GM23338 (cell line): ENCODE measurements around the gene ZFHX3.

Experiments used
- CREB1 ChIP-seq: fragments of 250-450 bp; sonication (Bioruptor Pico); IDR thresholded peaks from 2 replicates; pipeline ENCODE4 v1.5.0; 2020; ENCODE audit warnings: low read depth, mild to moderate bottlenecking, moderate library complexity
- CTCF ChIP-seq, 2 experiments: fragments of 200-600 bp in 1 of 2; sonication (generic) in 1 of 2; conservative IDR thresholded peaks; 2 replicates each; pipeline versions ENCODE4 v1.5.1 to v1.6.1; 2016 to 2017; ENCODE audit warnings: antibody characterized with exemption in 2 of 2, low read depth in 2 of 2, mild to moderate bottlenecking in 2 of 2, moderate library complexity in 1 of 2
- EZH2 ChIP-seq: fragments of 200-600 bp; sonication (generic); IDR thresholded peaks from one replicate; pipeline ENCODE4 v1.8.0; 2017; ENCODE audit warnings: antibody characterized with exemption, mild to moderate bottlenecking, low read depth; ENCODE audit not compliant: unreplicated experiment
- EZH2phosphoT487 ChIP-seq: fragments of 200-600 bp; sonication (generic); IDR thresholded peaks from one replicate; pipeline ENCODE4 v1.8.1; 2018; ENCODE audit warnings: antibody characterized with exemption; ENCODE audit not compliant: unreplicated experiment
- JUNB ChIP-seq: IDR thresholded peaks from one replicate; pipeline ENCODE4 v1.6.1; 2016; ENCODE audit warnings: antibody characterized with exemption; ENCODE audit not compliant: unreplicated experiment
- POLR2AphosphoS5 ChIP-seq: IDR thresholded peaks from 2 replicates; pipeline ENCODE4 v1.6.1; 2016; ENCODE audit warnings: antibody characterized with exemption, low read depth
- REST ChIP-seq: IDR thresholded peaks from one replicate; pipeline ENCODE4 v1.6.1; 2018; ENCODE audit warnings: antibody characterized with exemption; ENCODE audit not compliant: unreplicated experiment
- STAT1 ChIP-seq: IDR thresholded peaks from one replicate; pipeline ENCODE4 v1.6.1; 2016; ENCODE audit warnings: antibody characterized with exemption; ENCODE audit not compliant: unreplicated experiment
- TF ChIP-seq, protein P1 (sequence below): IDR thresholded peaks from 2 replicates; pipeline ENCODE4 v1.6.1; 2016; ENCODE audit warnings: antibody characterized with exemption

DNA sequence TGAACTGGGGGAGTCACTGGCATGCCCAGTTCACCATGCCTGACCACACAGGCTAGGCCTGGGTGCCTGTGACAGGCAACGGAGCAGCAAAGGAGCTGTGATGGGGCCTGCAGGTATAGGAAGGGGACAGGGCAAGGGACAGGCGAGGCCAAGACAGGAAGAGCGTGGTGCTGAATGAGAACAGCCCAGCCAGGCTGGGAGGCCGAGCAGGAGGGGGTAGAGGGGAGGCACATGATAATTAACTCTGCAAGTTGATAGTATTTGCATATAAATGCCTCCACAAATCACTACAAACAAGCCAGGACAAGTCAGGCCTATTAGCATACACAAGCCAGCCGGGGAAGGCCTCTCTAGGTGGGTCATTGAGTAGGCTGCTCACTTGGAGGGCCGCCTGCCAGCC lies 7.8 kb downstream of the ZFHX3 start:
- TF ChIP-seq CTCF (conservative IDR thresholded peaks at IDR 0.05; ENCODE audit: low read depth in 2 of 2) (no peak), EZH2 (no peak), REST (no peak), POLR2AphosphoS5 (no peak), EZH2phosphoT487 (no peak), STAT1 (no peak), CREB1 (CRISPR knock-in tag) (no peak), JUNB (no peak)
- TF ChIP-seq, protein P1, sequence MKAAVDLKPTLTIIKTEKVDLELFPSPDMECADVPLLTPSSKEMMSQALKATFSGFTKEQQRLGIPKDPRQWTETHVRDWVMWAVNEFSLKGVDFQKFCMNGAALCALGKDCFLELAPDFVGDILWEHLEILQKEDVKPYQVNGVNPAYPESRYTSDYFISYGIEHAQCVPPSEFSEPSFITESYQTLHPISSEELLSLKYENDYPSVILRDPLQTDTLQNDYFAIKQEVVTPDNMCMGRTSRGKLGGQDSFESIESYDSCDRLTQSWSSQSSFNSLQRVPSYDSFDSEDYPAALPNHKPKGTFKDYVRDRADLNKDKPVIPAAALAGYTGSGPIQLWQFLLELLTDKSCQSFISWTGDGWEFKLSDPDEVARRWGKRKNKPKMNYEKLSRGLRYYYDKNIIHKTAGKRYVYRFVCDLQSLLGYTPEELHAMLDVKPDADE: no peak
